ENCODE measurements around the gene RLN1. TPM values are rescaled to one million over a fixed set of nuclear protein-coding genes. Genes with fewer than 3 reads are reported as not detected.
"Not testable (repeated sequence)": the region's sequence is repeated elsewhere in the genome, so short reads cannot be mapped to it uniquely, and the experiment has no call there.

Gene RLN1
- total and polyA plus RNA-seq, 4 donors = 0.11 to 0.48 (median 0.22) TPM; not detected in 1

- no peaks in the 10 kb centered on the region for H3K9me3 ChIP-seq (ENCODE audit: control insufficient read depth in 4 of 4, insufficient read depth in 3 of 4, low read length in 3 of 4)
- H3K4me3 ChIP-seq = no peak overlapping the region
- no peak overlapping the region for H3K9ac ChIP-seq (ENCODE audit: insufficient read depth in 1 of 2, low read length in 2 of 2)
- 95 to 100% methylated on average over 2 of the region's 2 CpGs for WGBS, 2 donors
- H3K27me3 ChIP-seq (ENCODE audit: control insufficient read depth in 3 of 3, insufficient read depth in 3 of 3, low read length in 2 of 3) = no peaks in the 10 kb centered on the region
- no peak overlapping the region for H3K27ac ChIP-seq (ENCODE audit: low read depth in 1 of 2, low read length in 1 of 2)
- no peak for ATAC-seq (ENCODE audit: insufficient read depth, low FRiP score)
- no peak for DNase-seq
- no peak for TF ChIP-seq CTCF (IDR thresholded peaks at IDR 0.05; ENCODE audit: control extremely low read depth, extremely low read depth)
- no peaks in the 10 kb centered on the region for H3K4me1 ChIP-seq (ENCODE audit: control insufficient read depth in 5 of 5, insufficient read depth in 5 of 5, low read length in 5 of 5)
- peaks cover 0 to 4% (median 0%) of the 10 kb centered on the region in 4 donors for H3K36me3 ChIP-seq (ENCODE audit: control insufficient read depth in 4 of 4, insufficient read depth in 4 of 4, low read length in 4 of 4)
Measured at GRCh38 chr9:5354184-5354583, 14.5 kb upstream of the RLN1 start.

GRCh38 chr9:5352637-5353248 lies 13.1 kb upstream of the RLN1 start:
- no peak overlapping the region for H3K27ac ChIP-seq (ENCODE audit: low read depth in 1 of 2, low read length in 1 of 2)
- no peaks in the 10 kb centered on the region for H3K4me1 ChIP-seq (ENCODE audit: control insufficient read depth in 5 of 5, insufficient read depth in 5 of 5, low read length in 5 of 5)
- ATAC-seq (ENCODE audit: insufficient read depth, low FRiP score) = no peak
- WGBS, 2 donors = 54 to 71% methylated on average over 1 of the region's 1 CpG
- no peaks in the 10 kb centered on the region for H3K27me3 ChIP-seq (ENCODE audit: control insufficient read depth in 3 of 3, insufficient read depth in 3 of 3, low read length in 2 of 3)
- no peaks in the 10 kb centered on the region for H3K9me3 ChIP-seq (ENCODE audit: control insufficient read depth in 4 of 4, insufficient read depth in 3 of 4, low read length in 3 of 4)
- TF ChIP-seq CTCF (IDR thresholded peaks at IDR 0.05; ENCODE audit: control extremely low read depth, extremely low read depth) = no peak
- no peak overlapping the region for H3K9ac ChIP-seq (ENCODE audit: insufficient read depth in 1 of 2, low read length in 2 of 2)
- DNase-seq = no peak
- H3K4me3 ChIP-seq = no peak overlapping the region
- H3K36me3 ChIP-seq (ENCODE audit: control insufficient read depth in 4 of 4, insufficient read depth in 4 of 4, low read length in 4 of 4) = peaks cover 0 to 4% (median 0%) of the 10 kb centered on the region in 4 donors

GRCh38 chr9:5336688-5337087 lies 3.0 kb downstream of the RLN1 start:
- H3K4me1 ChIP-seq (ENCODE audit: control insufficient read depth in 5 of 5, insufficient read depth in 5 of 5, low read length in 5 of 5) = no peaks in the 10 kb centered on the region
- DNase-seq (no peak), ATAC-seq (ENCODE audit: insufficient read depth, low FRiP score) (no peak)
- peaks cover 0 to 4% (median 0%) of the 10 kb centered on the region in 3 donors for H3K27me3 ChIP-seq (ENCODE audit: control insufficient read depth in 3 of 3, insufficient read depth in 3 of 3, low read length in 2 of 3)
- no peaks in the 10 kb centered on the region for H3K9me3 ChIP-seq (ENCODE audit: control insufficient read depth in 4 of 4, insufficient read depth in 3 of 4, low read length in 3 of 4)
- no peak overlapping the region for H3K4me3 ChIP-seq
- H3K36me3 ChIP-seq (ENCODE audit: control insufficient read depth in 4 of 4, insufficient read depth in 4 of 4, low read length in 4 of 4) = no peaks in the 10 kb centered on the region
- H3K27ac ChIP-seq (ENCODE audit: low read depth in 1 of 2, low read length in 1 of 2) = no peak overlapping the region
- TF ChIP-seq CTCF (IDR thresholded peaks at IDR 0.05; ENCODE audit: control extremely low read depth, extremely low read depth) = no peak
- H3K9ac ChIP-seq (ENCODE audit: insufficient read depth in 1 of 2, low read length in 2 of 2) = no peak overlapping the region
- WGBS, 2 donors = 37 to 62% methylated on average over 4 of the region's 4 CpGs

GRCh38 chr9:5331276-5331675 lies 8.4 kb downstream of the RLN1 start:
- H3K4me1 ChIP-seq (ENCODE audit: control insufficient read depth in 5 of 5, insufficient read depth in 5 of 5, low read length in 5 of 5); H3K27me3 ChIP-seq (ENCODE audit: control insufficient read depth in 3 of 3, insufficient read depth in 3 of 3, low read length in 2 of 3); H3K36me3 ChIP-seq (ENCODE audit: control insufficient read depth in 4 of 4, insufficient read depth in 4 of 4, low read length in 4 of 4); H3K4me3 ChIP-seq; H3K9me3 ChIP-seq (ENCODE audit: control insufficient read depth in 4 of 4, insufficient read depth in 3 of 4, low read length in 3 of 4); DNase-seq; H3K27ac ChIP-seq (ENCODE audit: low read depth in 1 of 2, low read length in 1 of 2); ATAC-seq (ENCODE audit: insufficient read depth, low FRiP score); H3K9ac ChIP-seq (ENCODE audit: insufficient read depth in 1 of 2, low read length in 2 of 2): not testable (repeated sequence)
- WGBS, 2 donors = 90 to 91% methylated on average over 3 of the region's 3 CpGs
